HCT116 (cell line): ENCODE data around the gene HOMER1.

Source experiments
- EGR1 ChIP-seq: IDR thresholded peaks from 2 replicates; pipeline ENCODE4 v1.6.1; 2012; ENCODE audit warnings: low read depth
- POLR2AphosphoS5 ChIP-seq: IDR thresholded peaks from 2 replicates; pipeline ENCODE4 v1.6.1; 2011; ENCODE audit warnings: mild to moderate bottlenecking, low read depth, low read length, moderate library complexity
- ZNF274 ChIP-seq: fragments of 200-500 bp; sonication (Bioruptor generic); IDR thresholded peaks from 2 replicates; pipeline ENCODE4 v1.6.1; 2014; ENCODE audit warnings: mild to moderate bottlenecking, low read depth, low read length, inconsistent platforms
- TF ChIP-seq, protein P1 (sequence below), 3 experiments: fragments of 200-600 bp in 1 of 3; sonication (generic) in 1 of 3; IDR thresholded peaks in 2 of 3; conservative IDR thresholded peaks in 1 of 3; 2 replicates each; pipeline ENCODE4 v1.5.1; 2012 to 2017; ENCODE audit warnings: low read depth in 2 of 3, low read length in 2 of 3, antibody characterized with exemption in 1 of 3, borderline replicate concordance in 1 of 3, control low read depth in 1 of 3, mild to moderate bottlenecking in 1 of 3, mixed read lengths in 1 of 3, mixed run types in 1 of 3, moderate library complexity in 1 of 3; ENCODE audit not compliant: insufficient read depth in 1 of 3

DNA sequence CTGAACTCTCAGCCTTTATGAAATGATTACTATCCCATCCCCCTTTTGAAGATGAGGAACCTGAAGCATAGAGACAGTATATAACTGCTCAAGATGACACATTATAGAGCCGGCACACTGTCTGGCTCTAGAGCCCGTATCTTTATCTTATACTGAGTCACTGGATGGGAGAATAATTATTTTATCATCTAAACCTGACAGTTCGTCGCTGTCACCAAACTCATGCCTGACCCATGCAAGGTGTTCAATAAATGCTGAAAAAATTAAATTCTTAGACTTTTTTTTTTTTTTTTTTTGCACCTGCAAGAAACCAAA is 38.8 kb downstream of the HOMER1 start:
- TF ChIP-seq ZNF274: no peak
- no peak for TF ChIP-seq EGR1
- no peak for TF ChIP-seq POLR2AphosphoS5
- TF ChIP-seq, protein P1, sequence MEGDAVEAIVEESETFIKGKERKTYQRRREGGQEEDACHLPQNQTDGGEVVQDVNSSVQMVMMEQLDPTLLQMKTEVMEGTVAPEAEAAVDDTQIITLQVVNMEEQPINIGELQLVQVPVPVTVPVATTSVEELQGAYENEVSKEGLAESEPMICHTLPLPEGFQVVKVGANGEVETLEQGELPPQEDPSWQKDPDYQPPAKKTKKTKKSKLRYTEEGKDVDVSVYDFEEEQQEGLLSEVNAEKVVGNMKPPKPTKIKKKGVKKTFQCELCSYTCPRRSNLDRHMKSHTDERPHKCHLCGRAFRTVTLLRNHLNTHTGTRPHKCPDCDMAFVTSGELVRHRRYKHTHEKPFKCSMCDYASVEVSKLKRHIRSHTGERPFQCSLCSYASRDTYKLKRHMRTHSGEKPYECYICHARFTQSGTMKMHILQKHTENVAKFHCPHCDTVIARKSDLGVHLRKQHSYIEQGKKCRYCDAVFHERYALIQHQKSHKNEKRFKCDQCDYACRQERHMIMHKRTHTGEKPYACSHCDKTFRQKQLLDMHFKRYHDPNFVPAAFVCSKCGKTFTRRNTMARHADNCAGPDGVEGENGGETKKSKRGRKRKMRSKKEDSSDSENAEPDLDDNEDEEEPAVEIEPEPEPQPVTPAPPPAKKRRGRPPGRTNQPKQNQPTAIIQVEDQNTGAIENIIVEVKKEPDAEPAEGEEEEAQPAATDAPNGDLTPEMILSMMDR (IDR thresholded peaks at IDR 0.05 in 2 of 3, conservative IDR thresholded peaks at IDR 0.05 in 1 of 3; ENCODE audit: borderline replicate concordance in 1 of 3, insufficient read depth in 1 of 3, low read depth in 2 of 3, low read length in 2 of 3): no peak
